ENCODE measurements around the gene PJVK.

PJVK gene

GRCh38 chr2:178480227-178481181 lies 29.3 kb downstream of the PJVK start, which contains the start of gene PLEKHA3:
Gene PLEKHA3, plus strand, starts transcription at chr2:178480457. Its CDS starts 413 bp downstream, at chr2:178480870.
- DNase-seq (ENCODE audit: low read depth, low spot score) = peak; percentile 62

- no peak for DNase-seq (ENCODE audit: low read depth, low spot score)
These were observed 31.3 kb downstream of the PJVK start for GRCh38 chr2:178482437-178482836.

- DNase-seq (ENCODE audit: low read depth, low spot score) = no peak
These were observed 33.3 kb downstream of the PJVK start for GRCh38 chr2:178484245-178485041.

- no peak for DNase-seq (ENCODE audit: low read depth, low spot score)
These were observed 34.2 kb downstream of the PJVK start for GRCh38 chr2:178485356-178485755.

- DNase-seq (ENCODE audit: low read depth, low spot score) = no peak
These were observed 40.4 kb downstream of the PJVK start for GRCh38 chr2:178491612-178492011.

- no peak for DNase-seq (ENCODE audit: low read depth, low spot score)
These were observed 44.9 kb downstream of the PJVK start for GRCh38 chr2:178496049-178496448.

GRCh38 chr2:178498137-178498536 lies 47.0 kb downstream of the PJVK start:
- DNase-seq (ENCODE audit: low read depth, low spot score) = no peak

GRCh38 chr2:178499640-178500039 lies 48.5 kb downstream of the PJVK start:
- no peak for DNase-seq (ENCODE audit: low read depth, low spot score)

GRCh38 chr2:178502751-178503150 lies 51.6 kb downstream of the PJVK start:
- DNase-seq (ENCODE audit: low read depth, low spot score) = no peak

- no peak for DNase-seq (ENCODE audit: low read depth, low spot score)
These were observed 54.9 kb downstream of the PJVK start for GRCh38 chr2:178506101-178506500.

- no peak for DNase-seq (ENCODE audit: low read depth, low spot score)
These were observed 55.3 kb downstream of the PJVK start for GRCh38 chr2:178506524-178506923.

- no peak for DNase-seq (ENCODE audit: low read depth, low spot score)
These were observed 55.8 kb downstream of the PJVK start for GRCh38 chr2:178506949-178507348.

GRCh38 chr2:178508646-178509045 lies 57.5 kb downstream of the PJVK start:
- DNase-seq (ENCODE audit: low read depth, low spot score) = no peak

GRCh38 chr2:178510384-178510783 lies 59.2 kb downstream of the PJVK start:
- DNase-seq (ENCODE audit: low read depth, low spot score) = no peak

All from activated CD4-positive, CD25-positive, alpha-beta regulatory T cell treated with anti-CD3 and anti-CD28 coated beads, Interleukin-2, amount 50 U/mL, for 16 hours (primary cell).